DMS79 (cell line): Measurements from ENCODE around the gene TNPO2.

Experiments used
- DNase-seq: peaks from one replicate; lab custom pipeline; 2025; lab: John Stamatoyannopoulos, UW

TNPO2 gene

GRCh38 chr19:12676384-12676792, 47.3 kb downstream of the TNPO2 start:
- DNase-seq: peak; percentile 45

GRCh38 chr19:12675940-12676339, 47.8 kb downstream of the TNPO2 start:
- DNase-seq: no peak

DNA sequence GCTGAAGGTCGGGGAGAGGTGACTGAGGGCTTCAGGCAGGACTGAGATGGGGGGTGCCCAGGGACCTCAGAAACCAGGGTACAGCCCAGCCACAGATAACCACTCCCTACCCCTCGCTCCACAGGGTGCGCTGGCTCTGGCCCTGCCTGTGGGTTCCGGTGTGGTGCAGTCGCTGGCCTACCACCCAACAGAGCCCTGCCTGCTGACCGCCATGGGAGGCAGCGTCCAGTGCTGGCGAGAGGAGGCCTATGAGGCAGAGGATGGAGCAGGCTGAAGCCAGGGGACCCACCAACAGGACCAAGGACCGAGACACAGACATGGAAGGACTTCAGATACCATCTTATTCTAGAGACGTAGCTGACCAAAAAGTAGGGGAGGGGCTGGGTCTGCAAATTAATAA, 48.3 kb downstream of the TNPO2 start:
- no peak for DNase-seq

DNA sequence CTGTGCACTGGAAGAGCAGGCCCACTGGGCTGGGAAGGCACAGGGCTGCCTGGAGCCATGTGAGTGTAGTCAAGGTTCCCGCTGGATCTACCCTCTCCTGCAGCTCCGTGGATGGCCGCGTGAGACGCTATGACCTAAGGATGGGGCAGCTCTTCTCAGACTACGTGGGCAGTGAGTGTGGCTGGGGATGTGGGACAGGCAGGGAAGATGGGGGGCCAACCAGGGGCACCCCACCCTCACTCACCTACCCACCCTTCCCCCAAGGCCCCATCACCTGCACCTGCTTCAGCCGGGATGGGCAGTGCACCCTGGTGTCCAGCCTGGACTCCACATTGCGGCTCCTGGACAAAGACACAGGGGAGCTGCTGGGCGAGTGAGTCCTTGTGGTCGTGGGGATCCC, 51.0 kb downstream of the TNPO2 start:
- no peak for DNase-seq

DNA sequence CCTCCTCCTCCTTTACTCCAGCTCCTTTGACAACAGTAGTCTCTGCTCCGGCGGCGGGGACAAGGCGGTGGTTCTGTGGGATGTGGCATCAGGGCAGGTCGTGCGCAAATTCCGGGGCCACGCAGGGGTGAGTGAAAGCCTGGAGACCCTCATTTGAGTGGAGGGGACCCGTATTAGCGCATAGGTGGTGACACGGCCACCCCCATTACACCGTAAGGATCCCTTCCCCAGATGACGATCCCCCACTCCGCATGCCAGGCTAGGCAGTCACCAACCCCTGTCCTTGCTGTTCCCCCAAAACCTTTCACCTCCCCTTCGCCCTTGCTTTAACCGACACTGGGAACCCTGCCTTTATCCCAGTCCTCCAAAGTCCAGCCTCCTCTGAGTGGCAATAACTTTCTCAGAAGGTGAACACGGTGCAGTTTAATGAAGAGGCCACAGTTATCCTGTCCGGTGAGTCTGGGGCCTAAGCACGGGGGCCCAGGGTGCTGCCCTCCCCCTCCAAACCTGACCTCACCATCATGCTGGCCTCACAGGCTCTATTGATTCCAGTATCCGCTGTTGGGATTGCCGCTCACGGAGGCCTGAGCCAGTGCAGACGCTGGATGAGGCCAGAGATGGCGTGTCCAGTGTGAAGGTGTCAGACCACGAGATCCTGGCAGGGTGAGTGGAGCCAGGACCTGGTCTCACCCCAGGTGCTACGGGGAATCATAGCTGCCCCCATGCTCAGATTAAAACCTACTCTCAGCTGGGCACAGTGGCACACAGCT, 53.4 kb downstream of the TNPO2 start:
- DNase-seq: no peak

- DNase-seq: peak; percentile 54
Observed at GRCh38 chr19:12669270-12670158, 54.2 kb downstream of the TNPO2 start.

DNA sequence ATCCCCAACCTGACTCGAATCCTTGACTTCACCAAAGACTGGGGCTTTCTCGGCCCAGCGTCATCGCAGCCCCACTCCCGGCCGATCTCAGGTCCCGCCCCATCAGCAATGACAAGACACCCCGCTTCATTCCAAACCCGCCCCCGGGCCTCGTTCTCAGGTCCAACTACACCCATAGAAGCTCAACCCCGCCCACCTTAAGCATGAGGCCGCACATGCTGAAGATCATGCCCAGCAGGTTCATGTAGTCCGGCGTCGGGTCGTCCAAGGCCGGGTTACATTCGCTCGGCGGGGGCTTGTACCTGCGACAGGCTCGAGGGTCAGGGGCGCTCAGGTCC, 54.8 kb downstream of the TNPO2 start:
- DNase-seq: no peak

GRCh38 chr19:12668346-12668745, 55.4 kb downstream of the TNPO2 start:
- DNase-seq: no peak

DNA sequence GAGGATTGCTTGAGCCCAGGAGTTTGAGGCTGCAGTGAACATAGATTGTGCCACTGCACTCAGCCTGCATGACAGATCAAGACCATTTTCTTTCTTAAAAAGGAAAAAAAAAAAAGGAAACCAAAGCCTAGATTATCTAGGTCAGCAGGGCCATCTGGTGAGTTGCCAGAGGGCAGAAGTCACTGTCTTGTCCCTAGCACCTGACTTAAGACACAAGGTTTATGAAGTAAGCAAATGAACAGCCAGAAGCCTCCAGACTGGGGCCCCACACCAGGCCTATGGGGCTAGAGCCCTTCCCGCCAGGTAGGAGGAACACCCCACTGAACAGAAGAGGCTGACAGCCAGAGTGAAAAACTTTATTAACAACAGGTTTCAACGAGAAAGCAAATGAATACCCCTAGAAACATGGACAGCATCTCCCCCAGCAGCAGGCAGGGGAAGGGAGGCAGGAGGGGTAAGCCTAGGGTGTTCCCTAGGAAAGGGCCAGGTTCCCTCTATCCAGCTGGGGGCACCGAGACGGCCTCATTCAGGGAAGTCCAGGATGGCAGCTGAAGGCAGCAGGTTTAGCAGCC, 55.9 kb downstream of the TNPO2 start:
- DNase-seq: no peak

- peak; percentile 75 for DNase-seq
Observed at GRCh38 chr19:12666265-12667048, 57.3 kb downstream of the TNPO2 start, which contains the start of the genes MAN2B1 and WDR83. Gene MAN2B1, minus strand, starts transcription at chr19:12666742. Its CDS starts 41 bp downstream, at chr19:12666701. Gene WDR83, plus strand, starts transcription at chr19:12666807. Its CDS starts 2,984 bp downstream, at chr19:12669791.

GRCh38 chr19:12665671-12666264, 58.0 kb downstream of the TNPO2 start:
- no peak for DNase-seq

- no peak for DNase-seq
Observed at GRCh38 chr19:12665281-12665573, 58.5 kb downstream of the TNPO2 start.

DNA sequence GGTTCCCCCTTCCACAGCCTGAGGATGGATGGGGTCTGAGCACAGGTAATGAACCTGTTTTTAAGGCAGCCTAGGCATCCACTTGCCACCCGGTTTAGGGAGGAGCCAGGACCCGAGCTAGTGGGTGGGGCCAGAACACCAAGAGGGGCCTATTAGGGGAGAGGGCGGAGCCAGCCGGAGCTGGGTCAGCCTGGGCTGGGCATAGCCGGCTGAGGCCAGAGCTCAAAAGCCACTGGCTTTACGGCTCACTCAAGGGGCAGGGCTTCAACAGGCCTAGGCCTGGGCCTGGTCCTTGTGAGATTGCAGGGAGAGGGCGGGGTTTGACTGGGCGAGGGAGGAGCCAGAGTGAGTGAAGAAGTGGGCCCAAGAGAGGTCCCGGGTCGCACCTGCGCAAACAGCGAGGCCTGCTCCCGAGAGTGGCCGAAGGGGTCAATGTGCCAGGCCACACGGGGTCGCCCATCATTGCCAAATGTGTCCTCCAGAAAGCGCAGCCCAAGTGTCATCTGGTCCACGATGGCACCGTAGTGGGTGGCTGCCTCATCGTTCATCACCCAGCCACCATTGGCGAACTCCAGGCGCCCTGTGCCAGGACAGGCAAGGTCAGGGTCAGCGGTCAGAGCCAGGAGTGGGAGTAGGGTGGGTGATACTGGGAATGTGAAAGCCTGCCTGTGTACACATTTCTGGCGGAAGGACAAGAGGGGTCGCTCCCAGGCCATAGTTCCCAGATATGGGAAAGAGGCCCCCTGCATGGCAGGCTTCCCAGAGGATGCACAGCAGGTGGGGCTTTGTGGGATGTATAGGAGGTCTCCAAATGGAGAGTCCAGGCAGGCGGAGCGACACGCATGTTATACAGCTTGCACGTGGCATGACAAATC, 59.1 kb downstream of the TNPO2 start:
- no peak for DNase-seq

GRCh38 chr19:12660980-12661379, 62.8 kb downstream of the TNPO2 start:
- DNase-seq: no peak

- no peak for DNase-seq
Observed at GRCh38 chr19:12657966-12658365, 65.8 kb downstream of the TNPO2 start.

GRCh38 chr19:12656899-12657571, 66.7 kb downstream of the TNPO2 start:
- DNase-seq: no peak

DNA sequence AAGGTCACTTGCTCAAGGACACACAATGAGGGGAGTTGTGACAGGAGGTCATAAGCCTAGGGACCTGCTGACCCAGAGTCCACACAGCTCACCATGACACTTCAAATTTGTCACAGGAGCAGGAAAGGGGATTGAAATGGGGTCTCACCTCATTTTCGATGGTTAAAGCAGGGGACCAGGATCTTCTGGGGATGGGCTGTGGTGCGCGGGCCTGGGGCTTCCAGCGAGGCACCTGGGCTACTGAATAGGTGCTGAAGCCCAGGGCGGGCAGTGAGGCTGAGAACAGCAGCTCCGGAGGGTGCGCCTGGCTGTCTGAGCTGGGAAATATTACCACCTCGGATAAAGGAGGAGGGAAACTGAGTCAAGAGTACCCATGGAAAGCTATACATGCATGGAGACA, 68.2 kb downstream of the TNPO2 start:
- no peak for DNase-seq

DNA sequence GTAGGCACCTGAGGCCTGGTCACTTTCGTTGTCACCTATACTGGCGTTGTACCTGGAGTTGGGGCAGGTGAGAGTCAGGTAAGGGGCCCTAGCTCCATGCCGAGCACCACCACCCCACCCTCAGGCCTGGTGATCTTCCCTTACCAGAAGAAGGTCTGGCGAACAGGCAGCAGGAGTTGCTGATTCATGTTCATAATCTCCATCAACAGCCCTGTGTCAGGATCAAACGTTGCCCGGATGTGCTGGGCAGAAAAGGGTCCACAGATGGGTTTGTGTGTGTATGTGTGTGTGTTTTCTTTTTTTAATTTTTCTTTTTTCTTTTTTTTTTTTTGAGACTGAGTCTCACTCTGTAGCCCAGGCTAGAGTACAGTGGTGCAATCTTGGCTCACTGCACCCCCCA, 71.5 kb downstream of the TNPO2 start:
- DNase-seq: no peak

GRCh38 chr19:12649941-12650340, 73.8 kb downstream of the TNPO2 start:
- DNase-seq: no peak
